Naive thymus-derived CD4-positive, alpha-beta T cell (primary cell): Measurements from ENCODE around the gene CREB5. TPM values are rescaled to one million over a fixed set of nuclear protein-coding genes. Genes with fewer than 3 reads are reported as not detected.
A peak's percentile ranks its signal among the peaks of the same experiment; 100 is the strongest.

ENCODE experiments used
- ATAC-seq: fragments of 150-1000 bp; cut with Tn5 transposase; 2 replicates; pipeline ENCODE4 v1.10.0; 2021; ENCODE audit warnings: mild to moderate bottlenecking, moderate library complexity
- CTCF ChIA-PET: fragments of 350-600 bp; sonication (Branson Sonifier 250); formaldehyde crosslinking; loops from one replicate; lab custom pipeline; 2021; ENCODE audit warnings: antibody characterized with exemption; lab: Charles Lee
- POLR2A ChIA-PET: fragments of 350-600 bp; sonication (Branson Sonifier 250); formaldehyde crosslinking; loops from one replicate; lab custom pipeline; 2021; ENCODE audit warnings: antibody characterized with exemption, inconsistent platforms; lab: Charles Lee
- DNase-seq, 9 donors: peaks; one replicate each; pipeline versions ENCODE4 v3.0.0 to v3.0.0-alpha.2; 2020 to 2022; ENCODE audit warnings: mixed read lengths in 1 of 9
- H3K27ac ChIP-seq: one replicate; pipeline ENCODE4 v1.7.0; 2013; ENCODE audit warnings: mild to moderate bottlenecking, low read depth, low read length, moderate library complexity
- H3K27me3 ChIP-seq, 2 donors: one replicate each; pipeline ENCODE4 v1.7.0; 2013; ENCODE audit warnings: low read length in 2 of 2, mild to moderate bottlenecking in 2 of 2, moderate library complexity in 2 of 2; ENCODE audit not compliant: control insufficient read depth in 2 of 2, insufficient read depth in 2 of 2
- H3K36me3 ChIP-seq, 3 experiments: 1 replicate in 2 of 3; 2 replicates in 1 of 3; pipeline ENCODE4 v1.7.0; 2013; ENCODE audit warnings: low read length in 3 of 3, mild to moderate bottlenecking in 3 of 3, moderate library complexity in 1 of 3; ENCODE audit not compliant: insufficient read depth in 3 of 3, control insufficient read depth in 2 of 3
- H3K4me1 ChIP-seq, 2 donors: one replicate each; pipeline ENCODE4 v1.7.0; 2013; ENCODE audit warnings: low read length in 2 of 2, mild to moderate bottlenecking in 2 of 2, moderate library complexity in 1 of 2; ENCODE audit not compliant: control insufficient read depth in 2 of 2, insufficient read depth in 2 of 2
- H3K4me3 ChIP-seq: 2 replicates; pipeline ENCODE4 v1.7.0; 2013; ENCODE audit warnings: mild to moderate bottlenecking, low read length
- H3K9me3 ChIP-seq, 3 experiments: 1 replicate in 2 of 3; 2 replicates in 1 of 3; pipeline ENCODE4 v1.7.0; 2013; ENCODE audit warnings: low read length in 3 of 3; ENCODE audit not compliant: control insufficient read depth in 2 of 3
- H3K27ac Mint-ChIP-seq, 9 donors: one replicate each; pipeline ENCODE4 v1.8.0; 2020 to 2022; ENCODE audit warnings: mixed read lengths in 9 of 9, mild to moderate bottlenecking in 8 of 9, moderate library complexity in 5 of 9, inconsistent platforms in 2 of 9
- H3K27me3 Mint-ChIP-seq, 5 donors: one replicate each; pipeline ENCODE4 v1.8.0; 2021 to 2022; ENCODE audit warnings: mixed read lengths in 5 of 5, mild to moderate bottlenecking in 1 of 5
- H3K36me3 Mint-ChIP-seq, 5 donors: one replicate each; pipeline ENCODE4 v1.8.0; 2020 to 2022; ENCODE audit warnings: mixed read lengths in 5 of 5, mild to moderate bottlenecking in 3 of 5, inconsistent platforms in 1 of 5
- H3K4me1 Mint-ChIP-seq, 7 donors: one replicate each; pipeline ENCODE4 v1.8.0; 2020 to 2022; ENCODE audit warnings: mixed read lengths in 7 of 7, mild to moderate bottlenecking in 3 of 7, inconsistent platforms in 1 of 7
- H3K4me3 Mint-ChIP-seq, 10 donors: one replicate each; pipeline ENCODE4 v1.8.0; 2020 to 2022; ENCODE audit warnings: mild to moderate bottlenecking in 10 of 10, mixed read lengths in 10 of 10, moderate library complexity in 6 of 10, inconsistent platforms in 2 of 10
- H3K9me3 Mint-ChIP-seq, 11 donors: one replicate each; pipeline ENCODE4 v1.8.0; 2020 to 2022; ENCODE audit warnings: mixed read lengths in 11 of 11, mild to moderate bottlenecking in 4 of 11, inconsistent platforms in 1 of 11, moderate library complexity in 1 of 11
- intact Hi-C, 2 donors: fragments of 100-400 bp; cut with micrococcal nuclease; formaldehyde crosslinking; loops; one replicate each; pipeline ENCODE4 v1.15.1; 2023
- polyA plus RNA-seq, 2 donors: library from polyadenylated mRNA; unstranded; fragments of 300-500 nt; fragmentation: Illumina TruSeq; gene quantifications; one replicate each; pipeline ENCODE4 v1.2.3, GENCODE V29; 2021
- total RNA-seq, 6 experiments: library from RNA in 5 of 6; stranded (reverse) in 5 of 6; gene quantifications; 1 replicate in 5 of 6; 2 replicates in 1 of 6; pipeline ENCODE4 v1.2.3 and lab custom pipeline; 2021 to 2026

CREB5 gene
- total and polyA plus RNA-seq, 7 experiments from 2014 or later = 0.22 to 18.4 (median 3.6) TPM; not detected in 4

DNA sequence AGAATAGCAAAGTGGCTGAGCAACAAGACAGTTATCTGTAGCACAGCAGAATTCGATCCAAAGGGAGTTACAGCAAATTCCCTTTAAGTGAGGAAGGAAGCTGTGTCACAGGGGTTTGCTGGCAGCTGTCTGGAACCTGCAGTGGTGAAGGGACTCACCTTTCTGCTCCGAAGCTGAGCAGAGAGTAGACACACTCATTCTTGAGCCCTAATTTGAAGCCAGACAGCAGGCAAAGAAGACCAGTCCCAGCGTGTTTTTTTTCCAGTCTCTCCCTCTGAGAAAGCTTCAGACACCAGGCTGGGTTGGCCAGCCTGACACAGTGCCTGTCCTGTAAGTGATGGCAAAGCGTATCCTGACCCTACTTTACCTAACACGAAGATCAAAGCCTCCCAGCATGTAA lies 335.1 kb downstream of the CREB5 start:
- no peak overlapping the region for H3K27ac Mint-ChIP-seq
- no peaks in the 10 kb centered on the region for H3K36me3 ChIP-seq
- H3K9me3 ChIP-seq = no peaks in the 10 kb centered on the region
- intact Hi-C loops = no loop called here
- no peak overlapping the region for H3K4me3 Mint-ChIP-seq
- no peaks in the 10 kb centered on the region for H3K27me3 ChIP-seq
- CTCF ChIA-PET = no interaction called here
- H3K36me3 Mint-ChIP-seq = no peaks in the 10 kb centered on the region
- no peaks in the 10 kb centered on the region for H3K4me1 Mint-ChIP-seq
- H3K4me1 ChIP-seq = no peaks in the 10 kb centered on the region
- H3K27ac ChIP-seq = no peak overlapping the region
- ATAC-seq = no peak
- H3K27me3 Mint-ChIP-seq = peaks cover 0 to 9% (median 4%) of the 10 kb centered on the region in 5 donors
- POLR2A ChIA-PET = no interaction called here
- H3K4me3 ChIP-seq = no peak overlapping the region
- no peak for DNase-seq
- H3K9me3 Mint-ChIP-seq = peaks cover 0 to 2% (median 0%) of the 10 kb centered on the region in 11 donors

DNA sequence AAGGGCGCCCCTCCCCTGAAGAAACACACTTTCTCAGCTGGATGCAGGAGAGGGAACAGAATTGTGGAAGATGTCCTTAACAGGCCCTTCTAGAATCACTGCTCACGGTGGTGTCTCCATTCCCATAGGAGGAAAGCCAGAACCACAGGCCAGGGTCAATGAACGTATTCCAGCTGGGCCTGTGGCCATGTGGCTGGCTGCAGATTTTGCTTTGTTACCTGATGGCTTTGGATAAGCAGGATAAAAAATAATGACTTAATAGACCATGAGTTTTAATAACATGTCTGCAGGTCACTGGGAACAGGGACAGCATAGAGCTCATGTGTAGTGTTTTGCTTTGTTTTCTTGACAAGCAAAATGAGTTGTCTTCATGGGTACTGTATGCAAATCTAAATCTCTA lies 335.5 kb downstream of the CREB5 start:
- CTCF ChIA-PET = no interaction called here
- Mint-ChIP-seq H3K4me3 (no peak overlapping the region), H3K9me3 (no peaks in the 10 kb centered on the region), H3K27ac (no peak overlapping the region), H3K27me3 (peaks cover 0 to 9% (median 4%) of the 10 kb centered on the region in 5 donors), H3K36me3 (no peaks in the 10 kb centered on the region), H3K4me1 (no peaks in the 10 kb centered on the region)
- intact Hi-C loops = no loop called here
- H3K4me3 ChIP-seq = no peak overlapping the region
- POLR2A ChIA-PET = no interaction called here
- no peak overlapping the region for H3K27ac ChIP-seq
- DNase-seq = no peak
- H3K27me3 ChIP-seq = no peaks in the 10 kb centered on the region
- H3K4me1 ChIP-seq = no peaks in the 10 kb centered on the region
- no peaks in the 10 kb centered on the region for H3K9me3 ChIP-seq
- no peaks in the 10 kb centered on the region for H3K36me3 ChIP-seq
- ATAC-seq = no peak

GRCh38 chr7:28748346-28748745 lies 336.0 kb downstream of the CREB5 start:
- H3K4me3 Mint-ChIP-seq = no peak overlapping the region
- Histone ChIP-seq H3K27me3 (no peaks in the 10 kb centered on the region), H3K9me3 (no peaks in the 10 kb centered on the region), H3K4me3 (no peak overlapping the region), H3K27ac (no peak overlapping the region), H3K36me3 (no peaks in the 10 kb centered on the region), H3K4me1 (no peaks in the 10 kb centered on the region)
- DNase-seq = no peak
- ChIA-PET CTCF (no interaction called here), POLR2A (no interaction called here)
- no peak overlapping the region for H3K27ac Mint-ChIP-seq
- no peaks in the 10 kb centered on the region for H3K9me3 Mint-ChIP-seq
- H3K4me1 Mint-ChIP-seq = no peaks in the 10 kb centered on the region
- intact Hi-C loops = no loop called here
- no peaks in the 10 kb centered on the region for H3K36me3 Mint-ChIP-seq
- no peak for ATAC-seq
- H3K27me3 Mint-ChIP-seq = peaks cover 0 to 9% (median 4%) of the 10 kb centered on the region in 5 donors

GRCh38 chr7:28748933-28749584 lies 336.7 kb downstream of the CREB5 start:
- H3K36me3 Mint-ChIP-seq = no peaks in the 10 kb centered on the region
- no peaks in the 10 kb centered on the region for H3K4me1 ChIP-seq
- no peaks in the 10 kb centered on the region for H3K9me3 Mint-ChIP-seq
- POLR2A ChIA-PET = no interaction called here
- H3K4me3 ChIP-seq = no peak overlapping the region
- no peak overlapping the region for H3K4me3 Mint-ChIP-seq
- no peak overlapping the region for H3K27ac Mint-ChIP-seq
- H3K4me1 Mint-ChIP-seq = no peaks in the 10 kb centered on the region
- CTCF ChIA-PET = no interaction called here
- no peak overlapping the region for H3K27ac ChIP-seq
- no peaks in the 10 kb centered on the region for H3K36me3 ChIP-seq
- peak; percentile 64 for ATAC-seq
- intact Hi-C loops = no loop called here
- no peaks in the 10 kb centered on the region for H3K9me3 ChIP-seq
- H3K27me3 Mint-ChIP-seq = peaks cover 0 to 9% (median 4%) of the 10 kb centered on the region in 5 donors
- DNase-seq = no peak
- H3K27me3 ChIP-seq = no peaks in the 10 kb centered on the region

DNA sequence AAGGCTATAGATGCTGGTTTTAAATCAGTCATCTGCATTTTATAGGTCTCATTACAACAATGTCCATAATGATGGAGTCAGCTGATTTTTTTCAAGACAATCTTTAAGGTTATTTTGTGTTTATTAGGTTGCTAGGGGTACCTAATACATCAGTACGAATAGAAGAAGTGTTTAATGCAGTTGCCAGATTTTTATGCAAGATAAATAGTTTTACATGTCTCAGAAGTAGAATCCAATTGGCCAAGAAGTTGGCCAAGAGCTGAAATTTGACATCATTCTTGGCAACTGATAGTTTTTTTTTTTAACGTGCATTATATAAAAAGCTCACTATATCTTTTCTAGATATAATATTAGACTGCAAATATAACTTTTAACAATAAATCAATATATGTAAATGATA lies 337.3 kb downstream of the CREB5 start:
- Histone ChIP-seq H3K36me3 (no peaks in the 10 kb centered on the region), H3K4me1 (no peaks in the 10 kb centered on the region), H3K9me3 (no peaks in the 10 kb centered on the region), H3K27me3 (no peaks in the 10 kb centered on the region), H3K27ac (no peak overlapping the region), H3K4me3 (no peak overlapping the region)
- Mint-ChIP-seq H3K27ac (no peak overlapping the region), H3K27me3 (peaks cover 0 to 9% (median 4%) of the 10 kb centered on the region in 5 donors), H3K4me3 (no peak overlapping the region), H3K9me3 (no peaks in the 10 kb centered on the region), H3K4me1 (no peaks in the 10 kb centered on the region), H3K36me3 (no peaks in the 10 kb centered on the region)
- ATAC-seq (no peak), DNase-seq (no peak)
- intact Hi-C loops = no loop called here
- ChIA-PET POLR2A (no interaction called here), CTCF (no interaction called here)

DNA sequence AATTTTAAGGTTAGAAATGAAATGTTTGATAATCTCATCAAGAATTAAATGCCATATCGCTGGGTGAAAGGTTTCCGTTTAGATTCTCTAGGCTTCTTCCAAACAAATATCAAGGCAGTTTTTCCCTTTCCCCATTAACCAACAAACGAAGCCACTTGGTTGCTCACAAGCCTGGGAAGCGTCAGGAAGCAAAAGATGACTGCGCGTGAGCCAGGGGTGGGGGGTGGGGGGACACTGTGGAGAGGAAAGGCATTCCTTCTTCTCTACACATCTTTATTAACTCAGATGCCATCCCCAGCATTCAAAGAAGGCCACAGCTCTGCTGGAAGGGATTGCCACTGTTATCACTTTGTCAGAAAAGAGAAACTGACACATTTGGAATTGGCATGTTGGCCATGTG lies 338.7 kb downstream of the CREB5 start:
- Histone ChIP-seq H3K4me3 (no peak overlapping the region), H3K27me3 (no peaks in the 10 kb centered on the region), H3K9me3 (no peaks in the 10 kb centered on the region), H3K36me3 (no peaks in the 10 kb centered on the region), H3K27ac (no peak overlapping the region), H3K4me1 (no peaks in the 10 kb centered on the region)
- no peaks in the 10 kb centered on the region for H3K36me3 Mint-ChIP-seq
- intact Hi-C loops = no loop called here
- no peaks in the 10 kb centered on the region for H3K4me1 Mint-ChIP-seq
- no peak for DNase-seq
- peaks cover 0 to 14% (median 6%) of the 10 kb centered on the region in 5 donors for H3K27me3 Mint-ChIP-seq
- peaks cover 0 to 2% (median 0%) of the 10 kb centered on the region in 11 donors for H3K9me3 Mint-ChIP-seq
- ChIA-PET CTCF (no interaction called here), POLR2A (no interaction called here)
- ATAC-seq = no peak
- no peak overlapping the region for H3K4me3 Mint-ChIP-seq
- no peak overlapping the region for H3K27ac Mint-ChIP-seq

- POLR2A ChIA-PET = no interaction called here
- H3K36me3 Mint-ChIP-seq = no peaks in the 10 kb centered on the region
- intact Hi-C loops = no loop called here
Measured at GRCh38 chr7:28753613-28754012, 341.3 kb downstream of the CREB5 start.

More at GRCh38 chr7:28753613-28754012, 341.3 kb downstream of the CREB5 start:
- H3K9me3 Mint-ChIP-seq = peaks cover 0 to 2% (median 0%) of the 10 kb centered on the region in 11 donors
- no peak overlapping the region for H3K4me3 Mint-ChIP-seq
- no peak for ATAC-seq
- H3K4me1 ChIP-seq = no peaks in the 10 kb centered on the region
- DNase-seq = no peak
- no peak overlapping the region for H3K27ac ChIP-seq
- no peaks in the 10 kb centered on the region for H3K4me1 Mint-ChIP-seq
- H3K9me3 ChIP-seq = no peaks in the 10 kb centered on the region
- no peak overlapping the region for H3K27ac Mint-ChIP-seq
- H3K27me3 Mint-ChIP-seq = peaks cover 0 to 10% (median 4%) of the 10 kb centered on the region in 5 donors
- CTCF ChIA-PET = no interaction called here
- H3K27me3 ChIP-seq = no peaks in the 10 kb centered on the region
- H3K36me3 ChIP-seq = no peaks in the 10 kb centered on the region
- no peak overlapping the region for H3K4me3 ChIP-seq
